H9 (cell line): Measurements from ENCODE around the gene POLG2. TPM values are rescaled to one million over a fixed set of nuclear protein-coding genes. Genes with fewer than 3 reads are reported as not detected.

Experiments used
- DNase-seq: peaks from one replicate; pipeline ENCODE4 v3.0.0-alpha.2; 2017
- H2AFZ ChIP-seq: one replicate; pipeline ENCODE4 v1.6.1; 2013; ENCODE audit warnings: mild to moderate bottlenecking, low read length, control low read depth, moderate library complexity
- H2AK5ac ChIP-seq: 2 replicates; pipeline ENCODE4 v1.6.1; 2013; ENCODE audit warnings: low read length, control low read depth, mixed read lengths; ENCODE audit not compliant: insufficient read length
- H2BK120ac ChIP-seq: one replicate; pipeline ENCODE4 v1.6.1; 2013; ENCODE audit warnings: low read depth, mild to moderate bottlenecking, low read length, control low read depth, inconsistent platforms; ENCODE audit not compliant: poor library complexity, severe bottlenecking
- H2BK12ac ChIP-seq: 2 replicates; pipeline ENCODE4 v1.6.1; 2013; ENCODE audit warnings: low read length, control low read depth, mixed read lengths, low read depth; ENCODE audit not compliant: insufficient read length
- H2BK15ac ChIP-seq: 2 replicates; pipeline ENCODE4 v1.6.1; 2013; ENCODE audit warnings: low read depth, low read length, control low read depth
- H2BK20ac ChIP-seq: one replicate; pipeline ENCODE4 v1.6.1; 2013; ENCODE audit warnings: low read depth, mild to moderate bottlenecking, low read length, control low read depth, inconsistent platforms; ENCODE audit not compliant: poor library complexity, severe bottlenecking
- H2BK5ac ChIP-seq: 2 replicates; pipeline ENCODE4 v1.6.1; 2013; ENCODE audit warnings: low read length, control low read depth, mixed read lengths; ENCODE audit not compliant: insufficient read length
- H3K14ac ChIP-seq: 2 replicates; pipeline ENCODE4 v1.6.1; 2013; ENCODE audit warnings: low read length, control low read depth; ENCODE audit not compliant: insufficient read depth
- H3K18ac ChIP-seq: 2 replicates; pipeline ENCODE4 v1.6.1; 2013; ENCODE audit warnings: low read depth, mild to moderate bottlenecking, mixed read lengths, low read length, control low read depth; ENCODE audit not compliant: insufficient read length
- H3K23ac ChIP-seq: 2 replicates; pipeline ENCODE4 v1.6.1; 2013; ENCODE audit warnings: low read length, control low read depth, mixed read lengths, low read depth; ENCODE audit not compliant: insufficient read length
- H3K23me2 ChIP-seq: 2 replicates; pipeline ENCODE4 v1.6.1; 2013; ENCODE audit warnings: low read depth, mild to moderate bottlenecking, mixed read lengths, low read length, control low read depth; ENCODE audit not compliant: insufficient read length, poor library complexity, severe bottlenecking
- H3K27ac ChIP-seq: 2 replicates; pipeline ENCODE4 v1.5.1; 2013; ENCODE audit warnings: low read length, control low read depth, mixed read lengths, low read depth; ENCODE audit not compliant: insufficient read length
- H3K27me3 ChIP-seq: 2 replicates; pipeline ENCODE4 v1.6.1; 2013; ENCODE audit warnings: low read length, control low read depth, inconsistent platforms; ENCODE audit not compliant: insufficient read depth
- H3K4ac ChIP-seq: 2 replicates; pipeline ENCODE4 v1.6.1; 2013; ENCODE audit warnings: low read depth, mild to moderate bottlenecking, control low read depth, inconsistent platforms, low read length, moderate library complexity
- H3K4me1 ChIP-seq: 2 replicates; pipeline ENCODE4 v1.6.1; 2013; ENCODE audit warnings: low read length, control low read depth, inconsistent platforms; ENCODE audit not compliant: insufficient read depth
- H3K4me2 ChIP-seq: 2 replicates; pipeline ENCODE4 v1.6.1; 2013; ENCODE audit warnings: low read length, control low read depth, mixed read lengths; ENCODE audit not compliant: insufficient read length, insufficient read depth
- H3K56ac ChIP-seq: 2 replicates; pipeline ENCODE4 v1.6.1; 2013; ENCODE audit warnings: low read depth, mild to moderate bottlenecking, mixed read lengths, low read length, control low read depth; ENCODE audit not compliant: insufficient read length
- H3K79me1 ChIP-seq: 2 replicates; pipeline ENCODE4 v1.6.1; 2013; ENCODE audit warnings: low read depth, mild to moderate bottlenecking, moderate library complexity, low read length, control low read depth, inconsistent platforms; ENCODE audit not compliant: insufficient read depth, poor library complexity, severe bottlenecking
- H3K79me2 ChIP-seq: 2 replicates; pipeline ENCODE4 v1.6.1; 2013; ENCODE audit warnings: low read length, control low read depth, inconsistent platforms; ENCODE audit not compliant: insufficient read depth
- H3K9ac ChIP-seq: 2 replicates; pipeline ENCODE4 v1.6.1; 2013; ENCODE audit warnings: low read length, control low read depth, mixed read lengths; ENCODE audit not compliant: insufficient read length; ENCODE audit errors: extremely low read depth
- H3K9me3 ChIP-seq: one replicate; pipeline ENCODE4 v1.6.1; 2013; ENCODE audit warnings: low read depth, low read length, inconsistent platforms; ENCODE audit not compliant: control insufficient read depth
- H3T11ph ChIP-seq: one replicate; pipeline ENCODE4 v1.6.1; 2013; ENCODE audit warnings: mild to moderate bottlenecking, low read length, control low read depth, inconsistent platforms
- H4K20me1 ChIP-seq: one replicate; pipeline ENCODE4 v1.6.1; 2013; ENCODE audit not compliant: control insufficient read depth, insufficient read length, insufficient read depth
- H4K5ac ChIP-seq: 2 replicates; pipeline ENCODE4 v1.6.1; 2013; ENCODE audit warnings: low read depth, mild to moderate bottlenecking, mixed read lengths, low read length, control low read depth; ENCODE audit not compliant: insufficient read length
- H4K8ac ChIP-seq: replicated peaks from 2 replicates; pipeline ENCODE4 v1.6.1; 2013; ENCODE audit warnings: low read length, control low read depth, mixed read lengths, low read depth; ENCODE audit not compliant: insufficient read length
- H4K91ac ChIP-seq: 2 replicates; pipeline ENCODE4 v1.6.1; 2013; ENCODE audit warnings: low read depth, mild to moderate bottlenecking, moderate library complexity, mixed read lengths, low read length, control low read depth; ENCODE audit not compliant: insufficient read length
- H3K27ac Mint-ChIP-seq, 3 experiments: 2 replicates in 2 of 3; 3 replicates in 1 of 3; pipeline ENCODE4 v1.8.0; 2020 to 2021; ENCODE audit warnings: mixed read lengths in 3 of 3, mild to moderate bottlenecking in 1 of 3, moderate library complexity in 1 of 3
- H3K27me3 Mint-ChIP-seq: 2 replicates; pipeline ENCODE4 v1.8.0; 2021; ENCODE audit warnings: low read depth, mild to moderate bottlenecking, moderate library complexity, mixed read lengths
- H3K36me3 Mint-ChIP-seq, 3 experiments: 2 replicates in 2 of 3; 3 replicates in 1 of 3; pipeline ENCODE4 v1.8.0; 2020 to 2021; ENCODE audit warnings: low read depth in 3 of 3, mixed read lengths in 3 of 3; ENCODE audit not compliant: insufficient read depth in 1 of 3
- H3K4me1 Mint-ChIP-seq, 2 experiments: 2 replicates each; pipeline ENCODE4 v1.8.0; 2020; ENCODE audit warnings: mixed read lengths in 2 of 2
- H3K4me3 Mint-ChIP-seq, 2 experiments: 2 replicates in 1 of 2; 3 replicates in 1 of 2; pipeline ENCODE4 v1.8.0; 2020 to 2021; ENCODE audit warnings: mild to moderate bottlenecking in 2 of 2, mixed read lengths in 2 of 2, moderate library complexity in 1 of 2
- H3K9me3 Mint-ChIP-seq, 2 experiments: 2 replicates in 1 of 2; 3 replicates in 1 of 2; pipeline ENCODE4 v1.8.0; 2020; ENCODE audit warnings: mild to moderate bottlenecking in 2 of 2, mixed read lengths in 2 of 2, moderate library complexity in 1 of 2
- CTCF ChIP-seq: fragments of 200-600 bp; sonication (generic); conservative IDR thresholded peaks from 3 replicates; pipeline ENCODE4 v1.8.0; 2021; ENCODE audit warnings: antibody characterized with exemption, mild to moderate bottlenecking
- whole genome bisulfite sequencing: extraction: QIAGEN DNeasy Blood & Tissue Kit; methylation state at CpG from one replicate; pipeline ENCODE4 v1.1.7; 2013; ENCODE audit warnings: missing lambda C conversion rate, low lambda C conversion rate, mixed read lengths; ENCODE audit not compliant: insufficient read length; ENCODE audit errors: extremely low coverage; 5-methylcytosine and 5-hydroxymethylcytosine counted together
- long read RNA-seq: library from polyadenylated mRNA; unstranded; transcript quantifications from one replicate; pipeline ENCODE4 v2.0.0, GENCODE V29; 2020
- total RNA-seq: library from RNA; stranded (reverse); gene quantifications from 2 replicates; pipeline ENCODE4 v1.2.1, GENCODE V29; 2021

POLG2 gene
- 33.0 and 35.5 TPM in 2 replicates for total RNA-seq
- long read RNA-seq, transcript POLG2-210 (5 exons, 1,731 nt) = minor isoform, 5 of 118 reads
- long read RNA-seq, transcript POLG2-201 (8 exons, 1,564 nt) = major isoform, 86 of 118 reads
- long read RNA-seq, partial matches to known transcripts = 9 of 118 reads
- long read RNA-seq, other reads (novel, unspliced or antisense) = 17 of 118 reads

GRCh38 chr17:64496786-64497564 is at the start of gene POLG2:
Gene POLG2 (minus strand): TSS chr17:64497054. CDS start chr17:64496968, 86 bp downstream.
- H3K27ac ChIP-seq = peak within 1 kb of the TSS; percentile 49
- peaks cover 6% of the 10 kb centered on the region; the same call in 1 of the 2 replicates for H3K79me2 ChIP-seq
- peak within 1 kb of the TSS; percentile 99 for H3K4me3 Mint-ChIP-seq
- peak; percentile 97 for DNase-seq
- WGBS = no CpG with 5 or more reads among the region's 50 CpGs
- H3K79me1 ChIP-seq = peaks cover 2% of the 10 kb centered on the region
- peaks cover 49 to 55% of the 10 kb centered on the region in 2 experiments for H3K4me1 Mint-ChIP-seq
- H2AK5ac ChIP-seq = no peak within 1 kb of the TSS
- H3K4ac ChIP-seq = no peak within 1 kb of the TSS
- H3K14ac ChIP-seq = peak within 1 kb of the TSS; percentile 69; the same call in 1 of the 2 replicates
- H3K36me3 Mint-ChIP-seq = peaks cover 43 to 68% (median 60%) of the 10 kb centered on the region in 3 experiments
- H3K9ac ChIP-seq = peak within 1 kb of the TSS; percentile 77
- no peak within 1 kb of the TSS for H2BK20ac ChIP-seq
- peak within 1 kb of the TSS; percentile 87 for H3K4me2 ChIP-seq
- H2BK120ac ChIP-seq = no peak within 1 kb of the TSS
- peak; percentile 76 for TF ChIP-seq CTCF
- H3T11ph ChIP-seq = no peak within 1 kb of the TSS
- peaks cover 3% of the 10 kb centered on the region for H3K27me3 Mint-ChIP-seq
- H4K8ac ChIP-seq = no peak within 1 kb of the TSS
- H2BK12ac ChIP-seq = no peak within 1 kb of the TSS
- no peaks in the 10 kb centered on the region for H3K27me3 ChIP-seq
- H3K56ac ChIP-seq = no peak within 1 kb of the TSS
- H3K9me3 ChIP-seq = no peaks in the 10 kb centered on the region
- peak within 1 kb of the TSS; percentile 1 for H3K18ac ChIP-seq
- no peaks in the 10 kb centered on the region; the same call in 1 of the 2 replicates for H3K4me1 ChIP-seq
- H2AFZ ChIP-seq = peak within 1 kb of the TSS; percentile 50
- peak within 1 kb of the TSS; percentile 89 to 99 (median 98) for H3K27ac Mint-ChIP-seq
- no peaks in the 10 kb centered on the region for H4K20me1 ChIP-seq
- peaks cover 15% of the 10 kb centered on the region for H3K23me2 ChIP-seq
- no peak within 1 kb of the TSS for H3K23ac ChIP-seq
- H4K91ac ChIP-seq = no peak within 1 kb of the TSS
- no peak within 1 kb of the TSS for H2BK5ac ChIP-seq
- H3K9me3 Mint-ChIP-seq = peaks cover 0 to 1% of the 10 kb centered on the region in 2 experiments; a peak in 3 of 5 replicates
- H2BK15ac ChIP-seq = no peak within 1 kb of the TSS
- H4K5ac ChIP-seq = no peak within 1 kb of the TSS
